WERI-Rb-1 (cell line): ENCODE measurements around the gene AHI1.

Experiments used
- DNase-seq: peaks from one replicate; pipeline ENCODE4 v3.0.0-alpha.2; 2020
- H3K27ac ChIP-seq: fragments of 250-450 bp; sonication (Bioruptor Pico); 2 replicates; pipeline ENCODE4 v1.5.1; 2020; ENCODE audit warnings: mild to moderate bottlenecking, moderate library complexity
- H3K27me3 ChIP-seq: fragments of 250-450 bp; sonication (Bioruptor Pico); 2 replicates; pipeline ENCODE4 v1.5.1; 2021; ENCODE audit warnings: mild to moderate bottlenecking, low read depth, moderate library complexity; ENCODE audit not compliant: insufficient read depth, severe bottlenecking
- H3K36me3 ChIP-seq: fragments of 250-450 bp; sonication (Bioruptor Pico); 2 replicates; pipeline ENCODE4 v1.5.1; 2020; ENCODE audit warnings: mild to moderate bottlenecking, moderate library complexity
- H3K4me3 ChIP-seq: 2 replicates; pipeline ENCODE4 v1.5.1; 2011; ENCODE audit warnings: low read depth, mild to moderate bottlenecking, control low read depth, low read length
- H3K9me3 ChIP-seq: fragments of 250-450 bp; sonication (Bioruptor Pico); 2 replicates; pipeline ENCODE4 v1.5.1; 2021; ENCODE audit warnings: mild to moderate bottlenecking, moderate library complexity; ENCODE audit not compliant: severe bottlenecking
- TF ChIP-seq, protein P1 (sequence below): IDR thresholded peaks from 2 replicates; pipeline ENCODE4 v1.5.1; 2011; ENCODE audit warnings: low read depth, mild to moderate bottlenecking, control low read depth, inconsistent platforms, low read length

Gene AHI1

GRCh38 chr6:135527116-135527959 lies 29.8 kb upstream of the AHI1 start:
- no peak for DNase-seq
- TF ChIP-seq, protein P1, sequence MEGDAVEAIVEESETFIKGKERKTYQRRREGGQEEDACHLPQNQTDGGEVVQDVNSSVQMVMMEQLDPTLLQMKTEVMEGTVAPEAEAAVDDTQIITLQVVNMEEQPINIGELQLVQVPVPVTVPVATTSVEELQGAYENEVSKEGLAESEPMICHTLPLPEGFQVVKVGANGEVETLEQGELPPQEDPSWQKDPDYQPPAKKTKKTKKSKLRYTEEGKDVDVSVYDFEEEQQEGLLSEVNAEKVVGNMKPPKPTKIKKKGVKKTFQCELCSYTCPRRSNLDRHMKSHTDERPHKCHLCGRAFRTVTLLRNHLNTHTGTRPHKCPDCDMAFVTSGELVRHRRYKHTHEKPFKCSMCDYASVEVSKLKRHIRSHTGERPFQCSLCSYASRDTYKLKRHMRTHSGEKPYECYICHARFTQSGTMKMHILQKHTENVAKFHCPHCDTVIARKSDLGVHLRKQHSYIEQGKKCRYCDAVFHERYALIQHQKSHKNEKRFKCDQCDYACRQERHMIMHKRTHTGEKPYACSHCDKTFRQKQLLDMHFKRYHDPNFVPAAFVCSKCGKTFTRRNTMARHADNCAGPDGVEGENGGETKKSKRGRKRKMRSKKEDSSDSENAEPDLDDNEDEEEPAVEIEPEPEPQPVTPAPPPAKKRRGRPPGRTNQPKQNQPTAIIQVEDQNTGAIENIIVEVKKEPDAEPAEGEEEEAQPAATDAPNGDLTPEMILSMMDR, result no peak
- Histone ChIP-seq H3K36me3 (no peaks in the 10 kb centered on the region), H3K27ac (no peak overlapping the region), H3K4me3 (no peak overlapping the region), H3K9me3 (no peaks in the 10 kb centered on the region), H3K27me3 (no peaks in the 10 kb centered on the region)

DNA sequence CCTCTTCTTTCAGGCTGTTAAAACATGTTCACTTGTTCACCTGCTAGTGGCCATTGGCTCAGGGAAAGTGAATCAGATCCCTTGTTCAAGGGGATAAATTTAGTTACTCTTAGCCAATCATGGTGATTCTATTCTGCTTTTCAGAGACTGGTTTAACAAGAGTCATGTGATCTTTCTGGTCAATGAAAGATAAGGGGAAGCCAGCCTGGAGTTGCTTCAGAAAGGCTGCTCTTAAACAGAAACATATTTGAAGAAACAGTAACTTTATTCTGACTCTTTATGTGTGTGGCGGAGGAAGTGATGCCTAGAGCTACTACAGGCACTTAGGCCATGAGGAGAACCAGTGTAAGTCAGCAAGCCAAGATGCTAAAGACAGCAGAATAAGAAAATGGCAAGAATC lies 28.1 kb upstream of the AHI1 start:
- TF ChIP-seq, protein P1, result no peak
- H3K9me3 ChIP-seq, result no peaks in the 10 kb centered on the region
- no peaks in the 10 kb centered on the region for H3K36me3 ChIP-seq
- no peak for DNase-seq
- no peak overlapping the region for H3K4me3 ChIP-seq
- no peak overlapping the region for H3K27ac ChIP-seq
- no peaks in the 10 kb centered on the region for H3K27me3 ChIP-seq

DNA sequence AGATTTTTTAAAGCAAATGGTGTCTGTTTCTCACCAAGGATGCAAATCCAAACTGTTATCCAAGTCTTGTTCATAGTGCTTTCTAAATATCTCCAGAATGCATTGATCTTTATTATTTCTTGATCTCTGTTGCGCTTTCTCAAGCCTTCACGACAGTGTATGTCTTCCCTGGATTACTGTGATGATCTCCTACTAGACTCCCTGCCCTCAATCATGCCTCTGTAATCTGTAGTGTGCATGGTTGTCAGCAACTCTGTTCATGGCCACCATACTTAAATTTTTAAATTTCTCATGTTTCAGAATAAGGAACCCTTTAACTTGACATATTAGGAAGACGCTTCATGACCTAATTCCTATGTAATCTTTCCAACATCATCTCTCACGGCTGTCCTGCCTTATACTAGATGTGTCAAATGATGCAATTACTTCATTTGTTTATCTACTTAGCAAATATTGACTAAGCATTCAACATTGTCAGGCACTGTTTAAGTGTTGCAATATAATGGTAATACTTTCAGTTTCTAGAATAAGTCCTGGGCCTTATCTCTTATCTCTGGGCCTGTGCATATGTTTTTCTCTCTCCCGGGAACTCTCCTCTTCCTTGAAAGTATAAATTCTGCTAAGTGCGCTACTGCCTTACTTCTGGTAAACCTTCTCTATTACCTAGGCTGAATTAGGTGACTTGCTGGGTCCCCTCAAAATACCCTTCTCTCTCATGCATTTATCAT lies 25.6 kb upstream of the AHI1 start:
- TF ChIP-seq, protein P1, result no peak
- no peaks in the 10 kb centered on the region for H3K9me3 ChIP-seq
- no peak for DNase-seq

DNA sequence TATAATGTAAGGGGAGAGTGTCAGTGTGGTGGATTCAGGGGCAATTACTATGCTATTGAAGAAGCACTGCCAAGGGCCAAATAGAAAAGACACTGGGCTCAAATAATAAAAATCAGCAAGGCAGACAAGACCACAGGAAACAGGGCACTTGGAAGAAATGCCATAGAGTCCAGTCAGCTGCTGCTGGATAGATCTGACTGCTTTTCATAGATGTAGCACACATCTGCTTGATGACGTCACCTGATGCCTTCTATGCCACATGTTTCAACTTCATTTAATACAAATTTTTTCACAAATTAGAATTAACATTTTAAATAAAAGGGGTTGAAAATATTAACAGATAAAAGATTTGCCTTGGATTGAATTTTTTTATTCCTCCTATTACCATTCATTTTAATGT lies 23.9 kb upstream of the AHI1 start:
- TF ChIP-seq, protein P1, result no peak
- Histone ChIP-seq H3K36me3 (no peaks in the 10 kb centered on the region), H3K27ac (no peak overlapping the region), H3K27me3 (no peaks in the 10 kb centered on the region), H3K9me3 (no peaks in the 10 kb centered on the region), H3K4me3 (no peak overlapping the region)
- DNase-seq, result no peak

More for the DNA sequence above, 25.6 kb upstream of the AHI1 start:
- Histone ChIP-seq H3K27ac (no peak overlapping the region), H3K27me3 (no peaks in the 10 kb centered on the region), H3K4me3 (no peak overlapping the region), H3K36me3 (no peaks in the 10 kb centered on the region)

DNA sequence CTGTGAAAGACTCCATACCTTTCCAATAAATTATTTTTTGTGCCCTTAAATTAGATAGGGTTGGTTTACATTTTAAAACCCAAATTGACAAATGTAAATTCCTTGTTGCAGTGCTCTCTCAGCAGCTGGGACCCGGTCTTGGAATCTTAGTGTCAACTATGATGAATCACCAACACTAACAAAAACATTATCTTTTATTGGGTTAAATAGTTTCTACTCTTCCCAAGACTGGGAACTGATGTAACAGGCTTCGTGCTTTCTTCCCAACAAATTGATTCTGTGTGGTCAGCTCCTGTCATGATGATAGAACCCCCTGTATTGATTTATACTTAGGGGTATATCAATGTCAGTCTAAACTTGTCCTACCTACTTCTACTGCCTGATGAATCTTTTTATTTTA lies 23.2 kb upstream of the AHI1 start:
- TF ChIP-seq, protein P1, result no peak
- Histone ChIP-seq H3K4me3 (no peak overlapping the region), H3K9me3 (no peaks in the 10 kb centered on the region), H3K27me3 (no peaks in the 10 kb centered on the region), H3K36me3 (no peaks in the 10 kb centered on the region), H3K27ac (no peak overlapping the region)
- DNase-seq, result no peak
